Posterior cingulate gyrus (tissue), 11 donors: ENCODE data around the gene CA7.

Experiments
- DNase-seq, 10 donors: peaks; one replicate each; pipeline versions ENCODE4 v3.0.0 to v3.0.0-alpha.2; 2020 to 2021; ENCODE audit warnings: mixed read lengths in 3 of 10
- intact Hi-C: fragments of 100-400 bp; cut with DNase I; formaldehyde crosslinking; loops from one replicate; pipeline ENCODE4 v1.15.1; 2023

The CA7 gene

GRCh38 chr16:66871363-66871762 lies 27.1 kb downstream of the CA7 start:
- DNase-seq: peak in 1 of 10 donors; percentile 5
- intact Hi-C loops: loop anchor here (5.0 kb wide), 2 partner anchors 39 to 319 kb away; partner anchors contain the start of genes CKLF, NAE1 and TK2

GRCh38 chr16:66871840-66872239 lies 27.6 kb downstream of the CA7 start:
- intact Hi-C loops: loop anchor here (5.0 kb wide), 2 partner anchors 40 to 320 kb away; partner anchors contain the start of genes CKLF, NAE1 and TK2
- no peak for DNase-seq

DNA sequence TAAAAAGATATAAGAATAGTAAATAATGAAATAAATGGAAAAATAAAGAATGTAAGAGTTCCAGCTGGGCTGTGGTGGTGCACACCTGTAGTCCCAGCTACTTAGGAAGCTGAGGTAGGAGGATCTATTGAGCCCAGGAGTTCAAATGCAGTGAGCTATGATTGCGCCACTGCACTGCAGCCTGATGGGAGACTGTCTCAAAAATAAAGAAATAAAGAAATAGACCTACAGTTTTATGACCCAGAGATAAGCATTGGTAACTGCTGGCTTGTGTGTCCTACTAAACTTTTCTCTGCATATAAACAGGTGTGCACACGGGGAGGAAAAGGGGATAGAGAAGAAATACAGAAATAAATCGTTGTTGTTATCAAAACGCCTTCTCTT lies 28.3 kb downstream of the CA7 start:
- peak in 1 of 10 donors; percentile 5 for DNase-seq
- intact Hi-C loops: loop anchor here (5.0 kb wide), 2 partner anchors 40 to 320 kb away; partner anchors contain the start of genes CKLF, NAE1 and TK2

- intact Hi-C loops: loop anchor here (5.0 kb wide), 2 partner anchors 41 to 321 kb away; partner anchors contain the start of genes CKLF, NAE1 and TK2
- DNase-seq: peak; percentile 79 to 98 (median 92)
Observed at GRCh38 chr16:66872943-66873684, 28.9 kb downstream of the CA7 start.

GRCh38 chr16:66873685-66874055 lies 29.5 kb downstream of the CA7 start:
- DNase-seq: no peak
- intact Hi-C loops: loop anchor here (5.0 kb wide), 2 partner anchors 41 to 321 kb away; partner anchors contain the start of genes CKLF, NAE1 and TK2

DNA sequence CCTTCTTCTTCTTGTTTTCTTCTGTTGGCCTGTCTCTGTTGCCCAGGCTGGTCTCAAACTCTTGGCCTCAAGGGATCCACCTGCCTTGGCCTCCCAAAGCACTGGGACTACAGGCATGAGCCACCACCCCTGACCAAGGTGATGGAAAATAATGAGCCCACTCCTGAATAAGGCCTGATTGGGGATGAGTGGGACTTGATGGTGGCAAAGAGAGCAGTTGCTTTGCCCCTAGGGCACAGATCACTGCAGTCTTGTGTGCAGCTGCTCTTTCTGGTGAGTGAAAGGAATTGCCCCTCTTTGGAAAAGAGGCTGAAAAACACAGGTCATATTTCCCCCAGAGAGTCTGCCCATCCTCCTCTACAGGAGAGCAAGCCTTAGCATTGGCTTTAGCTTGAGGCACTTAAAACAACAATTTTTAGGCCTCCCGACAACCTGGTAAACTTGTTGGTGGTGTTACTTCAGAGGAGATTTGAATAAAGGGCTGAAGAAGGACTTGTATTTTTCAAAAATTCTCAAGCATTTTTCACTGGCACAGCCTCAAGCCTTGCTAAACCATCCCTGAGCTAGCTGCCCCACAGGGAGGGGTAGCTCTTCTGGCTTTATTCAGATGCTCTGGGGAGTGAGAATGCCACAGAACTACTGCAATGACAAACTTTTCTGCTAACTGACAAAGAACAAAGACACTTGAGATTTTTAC lies 30.0 kb downstream of the CA7 start:
- intact Hi-C loops: loop anchor here (5.0 kb wide), 2 partner anchors 42 to 322 kb away; partner anchors contain the start of genes CKLF, NAE1 and TK2
- no peak for DNase-seq

- DNase-seq: peak in 3 of 10 donors; percentile 41 to 76 (median 72)
- intact Hi-C loops: no loop called here
Observed at GRCh38 chr16:66878067-66878466, 33.9 kb downstream of the CA7 start.

DNA sequence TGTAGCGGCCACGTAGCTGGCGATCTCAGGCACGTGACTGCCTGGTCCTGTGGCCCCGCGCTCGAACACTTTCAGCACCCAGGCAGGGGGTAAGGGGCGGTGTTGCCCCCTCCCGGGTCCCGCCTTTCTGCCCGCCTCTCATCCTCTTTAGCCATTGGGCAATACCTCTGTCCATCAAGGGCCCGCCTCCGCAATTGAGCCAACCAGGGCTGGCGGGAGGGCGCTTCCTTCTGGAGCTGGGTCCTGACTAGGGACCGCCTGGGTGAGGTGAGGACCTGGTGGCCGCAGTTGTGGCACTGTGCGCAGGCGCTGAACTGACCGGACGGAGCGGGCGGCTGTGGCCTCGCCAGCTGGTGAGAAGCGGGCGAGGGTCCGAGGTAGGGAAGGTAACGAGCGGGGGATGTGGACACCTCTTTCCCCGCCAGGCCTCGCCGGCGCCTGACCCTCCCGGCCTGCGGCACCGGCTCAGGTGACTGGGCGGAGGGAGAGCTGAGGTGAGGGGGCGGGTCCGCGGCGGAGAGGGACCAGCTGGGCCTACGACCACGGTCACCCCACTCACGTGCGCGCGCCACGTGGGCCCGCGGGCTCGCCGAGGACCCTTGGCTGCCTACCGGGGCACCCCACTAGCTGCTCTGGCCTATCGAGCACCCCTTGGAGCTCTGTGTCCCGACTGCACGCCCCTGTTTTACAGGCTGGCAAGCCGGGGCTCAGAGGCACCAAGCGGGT lies 36.2 kb downstream of the CA7 start, which contains the start of gene PDP2:
Gene PDP2 (plus strand): TSS at position 228 of the 726 bp plus-strand sequence. CDS start 3,770 bp downstream, outside the sequence.
- peak; percentile 91 to 100 (median 96) for DNase-seq
- intact Hi-C loops: no loop called here

DNA sequence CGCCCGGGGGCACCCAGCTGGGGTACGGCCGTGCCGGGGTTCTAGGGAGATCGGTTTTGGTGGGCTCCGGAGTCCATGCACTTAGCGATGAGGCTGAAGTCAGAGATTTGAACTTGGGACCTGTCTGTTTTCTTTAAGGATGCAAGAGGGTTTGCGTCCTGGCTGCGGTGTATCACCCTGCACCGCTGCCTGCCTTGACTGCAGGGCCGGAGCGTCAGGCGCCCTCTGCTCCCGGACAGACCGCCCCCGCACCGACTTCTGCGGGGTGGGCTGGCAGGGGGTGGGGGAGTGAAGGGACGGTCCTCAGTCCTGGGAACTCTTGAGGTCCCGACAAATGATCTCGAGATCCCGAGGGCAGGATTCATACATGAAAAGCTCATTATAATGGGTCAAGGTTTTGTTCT lies 36.8 kb downstream of the CA7 start:
- intact Hi-C loops: no loop called here
- DNase-seq: peak in 3 of 10 donors; percentile 17 to 86 (median 67)

DNA sequence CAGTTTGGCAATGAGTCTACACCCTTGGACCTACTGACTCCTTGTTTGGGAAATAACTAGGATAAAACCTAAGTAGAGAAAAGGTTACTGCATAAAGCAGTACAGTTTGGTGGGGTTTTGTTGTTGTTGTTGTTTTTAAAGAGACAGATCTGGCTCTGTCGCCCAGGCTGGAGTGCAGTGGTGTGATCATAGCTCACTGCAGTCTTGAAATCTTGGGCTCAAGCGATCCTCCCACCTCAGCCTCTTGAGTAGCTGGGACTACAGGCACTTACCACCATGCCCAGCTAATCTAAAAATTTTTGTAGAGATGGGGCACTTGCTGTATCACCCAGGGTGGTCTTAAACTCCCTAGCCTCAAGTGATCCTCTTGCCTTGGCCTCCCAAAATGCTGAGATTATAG lies 37.3 kb downstream of the CA7 start:
- peak in 2 of 10 donors; percentile 14 to 33 for DNase-seq
- intact Hi-C loops: no loop called here

DNA sequence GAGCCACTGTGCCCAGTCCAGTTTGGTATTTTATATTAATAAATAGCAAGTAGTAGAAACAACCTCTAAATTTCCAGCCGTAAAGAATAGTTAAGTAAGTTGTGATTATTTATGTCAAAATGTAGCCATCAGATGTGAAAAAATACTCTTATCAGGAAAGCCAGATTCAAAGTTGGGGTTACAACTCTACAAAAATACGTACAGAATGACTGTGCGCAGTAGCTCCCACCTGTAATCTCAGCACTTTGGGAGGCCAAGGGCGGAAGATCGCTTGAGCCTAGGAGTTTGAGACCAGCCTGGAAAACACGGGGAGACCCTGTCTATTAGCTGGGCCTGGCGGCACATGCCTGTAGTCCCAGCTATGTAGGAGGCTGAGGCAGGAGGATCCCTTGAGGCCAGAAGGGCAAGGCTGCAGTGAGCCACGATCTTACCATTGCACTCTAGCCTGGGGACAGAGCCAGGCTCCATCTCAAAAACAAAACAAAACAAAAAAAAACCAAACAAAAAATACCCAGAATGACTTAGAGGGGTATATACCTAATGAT lies 37.8 kb downstream of the CA7 start:
- peak in 2 of 10 donors; percentile 24 for DNase-seq
- intact Hi-C loops: no loop called here

GRCh38 chr16:66882702-66883101 lies 38.5 kb downstream of the CA7 start:
- intact Hi-C loops: no loop called here
- DNase-seq: peak in 1 of 10 donors; percentile 16

GRCh38 chr16:66885491-66885890 lies 41.3 kb downstream of the CA7 start:
- intact Hi-C loops: no loop called here
- DNase-seq: peak in 3 of 10 donors; percentile 35 to 80 (median 74)

GRCh38 chr16:66886321-66886720 lies 42.1 kb downstream of the CA7 start:
- intact Hi-C loops: no loop called here
- DNase-seq: peak in 1 of 10 donors; percentile 2

- intact Hi-C loops: no loop called here
- no peak for DNase-seq
Observed at GRCh38 chr16:66886914-66887313, 42.7 kb downstream of the CA7 start.

DNA sequence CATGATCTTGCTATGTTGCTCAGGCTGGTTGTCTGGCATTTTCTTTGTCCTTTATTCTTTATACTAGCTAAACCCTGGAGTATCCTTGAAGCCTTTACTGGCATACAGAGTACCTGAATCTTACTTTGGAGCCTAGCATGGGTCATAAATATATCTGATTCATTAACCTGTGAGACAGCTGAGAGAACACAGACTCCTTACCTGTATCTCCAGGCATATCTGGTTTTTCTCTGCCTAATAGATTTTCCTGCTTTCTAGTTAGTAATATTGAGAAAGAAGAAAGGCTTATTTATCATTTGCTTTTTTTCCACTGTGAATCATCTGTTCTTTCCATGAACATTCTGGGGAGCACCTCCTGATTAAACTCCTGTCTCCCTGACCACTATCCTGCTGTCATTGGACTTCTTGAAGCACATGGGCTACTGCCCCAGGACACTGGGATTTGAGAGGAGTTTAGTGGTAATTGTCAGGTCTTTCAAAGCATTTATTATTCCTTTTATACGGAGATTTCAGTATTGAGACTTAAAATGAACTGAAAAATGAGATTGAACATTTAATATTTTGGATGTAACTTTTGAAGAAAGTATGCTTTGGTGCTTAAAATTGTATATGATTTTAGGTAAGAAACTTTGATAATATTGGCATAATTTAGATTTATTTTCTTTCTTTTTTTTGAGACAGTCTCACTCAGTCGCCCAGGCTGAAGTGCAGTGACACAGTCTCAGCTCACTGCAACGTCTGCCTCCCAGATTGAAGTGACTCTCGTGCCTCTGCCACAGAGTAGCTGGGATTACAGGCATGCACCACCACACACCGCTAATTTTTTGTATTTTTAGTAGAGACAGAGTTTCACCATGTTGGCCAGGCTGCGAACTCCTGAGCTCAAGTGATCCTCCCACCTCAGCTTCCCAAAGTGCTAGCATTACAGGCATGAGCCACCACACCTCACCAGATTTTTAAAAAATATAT lies 44.7 kb downstream of the CA7 start:
- intact Hi-C loops: no loop called here
- DNase-seq: peak in 2 of 10 donors; percentile 24 to 77

DNA sequence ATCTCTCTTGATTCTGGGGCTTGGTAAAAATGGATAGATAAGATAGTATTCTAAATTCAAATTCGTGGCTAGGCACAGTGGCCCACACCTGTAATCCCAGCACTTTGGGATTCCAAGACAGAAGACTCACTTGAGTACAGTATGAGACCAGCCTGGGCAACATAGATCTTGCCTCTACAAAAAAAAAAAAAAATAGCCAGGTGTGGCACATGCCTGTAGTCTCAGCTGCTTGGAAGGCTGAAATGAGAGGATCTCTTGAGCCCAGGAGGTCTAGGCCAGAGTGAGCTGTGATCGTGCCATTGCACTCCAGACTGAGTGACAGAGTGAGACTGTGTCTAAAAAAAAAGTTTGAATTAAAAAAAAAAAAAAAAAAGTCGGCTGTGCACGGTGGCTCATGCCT lies 45.4 kb downstream of the CA7 start:
- DNase-seq: peak in 2 of 10 donors; percentile 26 to 47
- intact Hi-C loops: no loop called here

DNA sequence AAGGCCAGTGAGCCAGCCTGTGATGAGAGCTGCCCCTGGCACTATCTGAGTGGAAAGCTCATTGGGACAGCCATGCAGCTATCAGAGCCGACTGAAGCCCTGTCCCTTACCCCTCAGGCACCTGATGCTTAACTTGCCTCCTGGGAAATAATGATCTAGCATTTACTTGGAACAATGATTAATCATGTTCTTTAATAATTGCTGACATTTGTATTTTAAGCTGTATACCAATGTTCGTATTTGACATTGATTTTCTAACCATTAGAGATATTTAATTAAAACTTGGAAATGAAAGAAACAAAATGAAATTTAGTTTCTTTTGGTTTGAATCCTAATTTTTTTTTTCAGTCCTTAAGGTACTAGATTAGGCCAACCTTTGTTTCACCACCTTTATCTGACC lies 46.6 kb downstream of the CA7 start:
- intact Hi-C loops: no loop called here
- peak in 1 of 10 donors; percentile 9 for DNase-seq

DNA sequence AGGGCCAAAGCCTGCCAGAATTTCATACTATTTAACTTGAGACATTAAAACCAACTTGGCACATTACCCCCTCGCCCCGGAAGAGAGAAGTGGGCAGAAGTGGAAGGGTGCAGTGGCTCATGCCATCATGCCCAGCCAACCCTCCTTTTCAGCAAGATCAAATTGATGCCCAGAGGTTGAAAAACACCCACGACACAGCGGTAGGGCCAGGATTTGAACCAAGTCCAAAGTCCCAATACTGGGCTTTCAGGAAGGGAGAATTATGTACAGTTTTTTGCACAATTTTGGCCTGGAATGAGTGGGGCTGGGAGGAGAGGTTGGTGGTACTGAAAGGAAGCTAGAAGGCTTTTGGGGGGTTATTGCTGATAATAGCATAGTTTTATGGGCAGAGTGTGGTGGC lies 47.1 kb downstream of the CA7 start:
- DNase-seq: peak in 2 of 10 donors; percentile 12 to 19
- intact Hi-C loops: no loop called here
